Ecto neural progenitor cell (in vitro differentiated cells): ENCODE results near the gene SLC27A6.
"Not testable (repeated sequence)": the region's sequence is repeated elsewhere in the genome, so short reads cannot be mapped to it uniquely, and the experiment has no call there.

Source experiments
- DNase-seq: peaks from one replicate; pipeline ENCODE4 v3.0.0-alpha.2; 2018; ENCODE audit warnings: low spot score

Gene SLC27A6

GRCh38 chr5:128965011-128965637 lies at the start of gene SLC27A6:
TSS of gene SLC27A6 (plus strand) at chr5:128965488. CDS start at chr5:128966138, 650 bp downstream.
- peak; percentile 73 for DNase-seq

- DNase-seq: no peak
Observed at GRCh38 chr5:128919542-128919941, 45.7 kb upstream of the SLC27A6 start.

GRCh38 chr5:128920345-128921215 lies 44.7 kb upstream of the SLC27A6 start:
- DNase-seq: no peak

- DNase-seq: no peak
Observed at GRCh38 chr5:128924299-128924698, 41.0 kb upstream of the SLC27A6 start.

- DNase-seq: no peak
Observed at GRCh38 chr5:128925973-128926372, 39.3 kb upstream of the SLC27A6 start.

GRCh38 chr5:128927644-128928043 lies 37.6 kb upstream of the SLC27A6 start:
- DNase-seq: no peak

- not testable (repeated sequence) for DNase-seq
Observed at GRCh38 chr5:128932232-128932631, 33.1 kb upstream of the SLC27A6 start.

GRCh38 chr5:128943100-128943499 lies 22.2 kb upstream of the SLC27A6 start:
- not testable (repeated sequence) for DNase-seq

- DNase-seq: no peak
Observed at GRCh38 chr5:128949847-128950546, 15.3 kb upstream of the SLC27A6 start.

GRCh38 chr5:128951301-128951700 lies 14.0 kb upstream of the SLC27A6 start:
- not testable (repeated sequence) for DNase-seq

GRCh38 chr5:128956164-128956563 lies 9.1 kb upstream of the SLC27A6 start:
- DNase-seq: no peak

GRCh38 chr5:128962211-128962610 lies 3.1 kb upstream of the SLC27A6 start:
- no peak for DNase-seq

- DNase-seq: peak; percentile 49
Observed at GRCh38 chr5:128965638-128966302, 482 bp downstream of the SLC27A6 start.

- DNase-seq: no peak
Observed at GRCh38 chr5:128966375-128966774, 1.1 kb downstream of the SLC27A6 start.

GRCh38 chr5:128966846-128967245 lies 1.6 kb downstream of the SLC27A6 start:
- DNase-seq: no peak

- DNase-seq: no peak
Observed at GRCh38 chr5:128973244-128973643, 8.0 kb downstream of the SLC27A6 start.

- no peak for DNase-seq
Observed at GRCh38 chr5:128974567-128974966, 9.3 kb downstream of the SLC27A6 start.

GRCh38 chr5:128979761-128980160 lies 14.5 kb downstream of the SLC27A6 start:
- DNase-seq: no peak

GRCh38 chr5:128980917-128981316 lies 15.6 kb downstream of the SLC27A6 start:
- DNase-seq: no peak

GRCh38 chr5:128984480-128984879 lies 19.2 kb downstream of the SLC27A6 start:
- DNase-seq: no peak

GRCh38 chr5:128988476-128988875 lies 23.2 kb downstream of the SLC27A6 start:
- no peak for DNase-seq

GRCh38 chr5:129001841-129002526 lies 36.7 kb downstream of the SLC27A6 start:
- no peak for DNase-seq
